ENCODE data around the gene NXPH3.
"Not testable (repeated sequence)": the region's sequence is repeated elsewhere in the genome, so short reads cannot be mapped to it uniquely, and the experiment has no call there.

The NXPH3 gene

DNA sequence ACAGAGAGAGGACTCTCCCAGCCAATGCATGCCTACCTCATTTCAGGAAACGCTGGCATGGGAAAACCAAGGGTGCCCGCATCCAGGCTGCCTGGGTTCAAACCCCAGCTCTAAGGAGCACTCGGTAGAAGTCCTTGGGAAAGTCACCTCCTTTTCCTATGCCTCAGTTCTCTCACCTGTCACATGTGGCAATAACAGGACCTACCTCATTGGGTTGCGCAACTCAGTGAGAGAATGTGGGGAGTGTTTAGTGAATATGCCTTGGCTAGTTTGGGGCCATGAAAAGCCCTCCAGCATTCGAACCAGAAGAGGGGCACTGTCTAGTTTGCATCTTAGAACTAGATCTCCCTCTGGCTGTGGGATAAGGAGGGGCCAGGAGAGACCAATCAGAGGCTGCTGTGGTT lies 9.0 kb upstream of the NXPH3 start:
- TF ChIP-seq, protein P1, sequence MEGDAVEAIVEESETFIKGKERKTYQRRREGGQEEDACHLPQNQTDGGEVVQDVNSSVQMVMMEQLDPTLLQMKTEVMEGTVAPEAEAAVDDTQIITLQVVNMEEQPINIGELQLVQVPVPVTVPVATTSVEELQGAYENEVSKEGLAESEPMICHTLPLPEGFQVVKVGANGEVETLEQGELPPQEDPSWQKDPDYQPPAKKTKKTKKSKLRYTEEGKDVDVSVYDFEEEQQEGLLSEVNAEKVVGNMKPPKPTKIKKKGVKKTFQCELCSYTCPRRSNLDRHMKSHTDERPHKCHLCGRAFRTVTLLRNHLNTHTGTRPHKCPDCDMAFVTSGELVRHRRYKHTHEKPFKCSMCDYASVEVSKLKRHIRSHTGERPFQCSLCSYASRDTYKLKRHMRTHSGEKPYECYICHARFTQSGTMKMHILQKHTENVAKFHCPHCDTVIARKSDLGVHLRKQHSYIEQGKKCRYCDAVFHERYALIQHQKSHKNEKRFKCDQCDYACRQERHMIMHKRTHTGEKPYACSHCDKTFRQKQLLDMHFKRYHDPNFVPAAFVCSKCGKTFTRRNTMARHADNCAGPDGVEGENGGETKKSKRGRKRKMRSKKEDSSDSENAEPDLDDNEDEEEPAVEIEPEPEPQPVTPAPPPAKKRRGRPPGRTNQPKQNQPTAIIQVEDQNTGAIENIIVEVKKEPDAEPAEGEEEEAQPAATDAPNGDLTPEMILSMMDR (IDR thresholded peaks at IDR 0.05; ENCODE audit: control insufficient read depth, insufficient read depth, low read depth, low read length, missing control alignments): no peak
- no peak for DNase-seq (ENCODE audit: low read depth)
- H3K4me3 ChIP-seq (ENCODE audit: control insufficient read depth, low read depth, low read length): no peak overlapping the region

DNA sequence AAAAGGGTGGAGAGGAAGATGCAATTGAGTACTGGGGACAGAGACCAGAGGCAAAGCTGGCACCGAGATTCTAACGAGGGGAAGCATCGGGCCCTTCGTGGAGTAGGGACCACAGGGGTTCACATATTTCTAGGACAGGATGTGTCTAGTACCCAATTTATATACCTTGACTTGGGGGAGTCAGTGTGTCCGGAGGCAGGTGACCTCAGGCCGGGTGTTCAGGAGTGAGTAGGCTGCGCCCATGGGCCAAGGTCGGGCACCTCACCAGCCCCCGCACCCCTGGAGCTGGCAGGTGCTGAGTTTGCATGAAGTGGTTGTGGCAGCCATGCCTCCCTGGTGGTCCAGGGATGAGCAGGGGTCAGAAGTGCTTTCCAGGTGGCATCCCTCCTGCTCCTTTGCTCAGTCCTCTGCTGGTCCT lies 8.6 kb upstream of the NXPH3 start:
- no peak overlapping the region for H3K4me3 ChIP-seq (ENCODE audit: control insufficient read depth, low read depth, low read length)
- TF ChIP-seq, protein P1 (IDR thresholded peaks at IDR 0.05; ENCODE audit: control insufficient read depth, insufficient read depth, low read depth, low read length, missing control alignments): no peak
- DNase-seq (ENCODE audit: low read depth): no peak

DNA sequence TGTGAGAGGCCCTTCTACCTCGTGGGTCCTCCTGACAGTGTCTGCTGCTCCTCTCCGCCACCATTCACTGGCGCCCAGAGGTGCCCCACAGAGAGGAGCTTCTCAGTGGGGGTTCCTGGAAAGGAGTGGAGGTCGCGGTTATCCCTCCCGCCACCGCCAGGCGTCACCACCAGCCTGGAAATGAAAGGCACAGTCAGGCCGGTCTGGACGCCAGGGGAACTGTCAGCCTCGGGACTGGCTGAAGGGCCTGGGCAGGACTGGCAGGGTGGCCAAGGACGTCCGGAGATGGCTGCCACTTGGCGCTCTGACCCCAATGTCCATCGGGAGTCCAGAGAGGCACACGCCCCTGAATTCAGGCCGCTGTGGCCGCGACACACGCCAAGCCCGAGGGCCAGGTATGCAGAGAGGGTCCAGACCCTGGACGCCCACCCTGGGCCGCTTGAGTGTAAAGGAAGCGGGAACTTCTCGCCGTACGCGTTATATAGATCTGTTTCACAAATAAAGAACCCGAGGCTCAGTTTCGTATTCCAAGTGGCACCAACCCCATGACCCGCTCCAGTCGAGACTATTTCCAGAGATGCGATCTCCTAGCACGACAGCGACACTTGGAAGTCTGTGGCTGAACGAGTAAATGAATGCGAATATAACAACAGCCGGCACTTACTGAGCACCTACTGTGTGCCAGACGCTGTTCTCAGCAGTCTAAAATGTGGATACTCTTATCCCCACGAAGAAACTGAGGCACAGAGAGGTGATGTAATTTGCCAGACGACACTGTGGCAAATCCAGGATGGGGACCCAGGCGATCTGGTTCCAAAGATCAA lies 7.6 kb upstream of the NXPH3 start:
- H3K4me3 ChIP-seq (ENCODE audit: control insufficient read depth, low read depth, low read length): peak overlapping the region; percentile 46
- TF ChIP-seq, protein P1 (IDR thresholded peaks at IDR 0.05; ENCODE audit: control insufficient read depth, insufficient read depth, low read depth, low read length, missing control alignments): peak; percentile 97
- DNase-seq (ENCODE audit: low read depth): no peak

DNA sequence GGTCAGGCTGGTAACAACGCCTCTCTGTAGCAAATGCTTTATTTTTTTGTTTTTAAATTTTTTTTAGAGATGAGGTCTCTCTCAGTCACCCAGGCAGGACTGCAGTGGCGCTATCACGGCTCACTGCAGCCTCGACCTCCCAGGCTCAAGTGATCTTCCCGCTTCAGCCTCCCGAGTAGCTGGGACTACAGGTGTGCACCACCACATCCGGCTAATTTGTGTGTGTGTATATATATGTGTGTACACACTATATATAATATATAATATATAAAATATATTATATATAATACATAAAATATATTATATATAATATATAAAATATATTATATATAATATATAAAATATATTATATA lies 7.0 kb upstream of the NXPH3 start:
- DNase-seq (ENCODE audit: low read depth); H3K4me3 ChIP-seq (ENCODE audit: control insufficient read depth, low read depth, low read length): not testable (repeated sequence)

DNA sequence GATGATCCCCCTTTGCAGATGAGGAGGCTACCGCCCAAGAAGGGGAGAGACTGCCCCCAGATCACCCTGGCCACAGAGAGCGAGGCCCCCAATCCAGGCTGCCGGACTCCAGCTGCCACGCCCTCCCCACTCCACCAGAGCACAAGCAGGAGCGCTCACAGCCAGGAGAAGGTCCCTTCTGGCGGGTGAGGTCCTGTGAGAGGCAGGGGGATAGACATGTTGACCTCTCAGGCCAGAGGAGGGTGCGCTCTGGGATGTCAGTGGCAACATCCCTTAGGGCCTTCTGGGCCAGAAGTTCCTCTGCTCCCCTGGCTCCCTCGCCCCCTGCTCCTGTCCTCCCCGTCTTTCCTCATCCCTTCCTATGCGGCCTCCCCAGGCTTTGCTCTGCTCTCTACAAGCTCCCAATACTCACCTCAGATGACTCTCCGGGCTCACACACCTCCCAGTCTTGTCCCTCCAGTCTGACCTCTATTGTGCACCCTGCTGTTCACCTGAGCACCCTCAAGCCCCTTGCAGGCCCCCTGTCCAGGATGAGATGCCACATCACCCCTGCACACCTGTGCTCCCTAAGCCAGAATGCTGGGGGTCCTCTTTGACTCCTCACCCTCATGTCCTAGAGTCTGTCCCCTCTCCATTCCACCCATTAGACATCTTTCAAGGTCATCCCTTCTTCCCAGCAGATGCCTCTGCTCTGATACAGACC lies 5.0 kb upstream of the NXPH3 start:
- TF ChIP-seq, protein P1 (IDR thresholded peaks at IDR 0.05; ENCODE audit: control insufficient read depth, insufficient read depth, low read depth, low read length, missing control alignments): no peak
- DNase-seq (ENCODE audit: low read depth): no peak
- H3K4me3 ChIP-seq (ENCODE audit: control insufficient read depth, low read depth, low read length): no peak overlapping the region

DNA sequence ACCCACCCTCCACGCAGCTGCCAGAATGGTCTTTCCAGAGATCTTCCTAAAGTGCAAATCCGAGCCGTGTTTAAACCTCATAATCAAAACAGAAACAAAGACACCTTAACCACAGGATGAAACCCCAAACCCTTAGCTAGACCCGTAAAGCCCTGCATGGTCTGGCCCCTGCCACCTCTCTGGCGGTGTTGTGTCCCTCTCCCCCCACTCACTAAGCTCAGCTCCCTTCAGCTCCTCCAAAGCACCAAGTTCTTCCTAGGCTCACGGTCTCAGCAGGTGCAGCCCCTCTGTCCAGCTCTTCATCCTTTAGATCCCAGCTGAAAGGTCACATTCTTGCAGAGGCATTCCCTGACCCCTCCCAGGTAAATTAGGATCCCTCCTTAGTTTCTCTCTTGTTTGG lies 4.4 kb upstream of the NXPH3 start:
- TF ChIP-seq, protein P1 (IDR thresholded peaks at IDR 0.05; ENCODE audit: control insufficient read depth, insufficient read depth, low read depth, low read length, missing control alignments): no peak
- DNase-seq (ENCODE audit: low read depth): no peak
- H3K4me3 ChIP-seq (ENCODE audit: control insufficient read depth, low read depth, low read length): no peak overlapping the region

DNA sequence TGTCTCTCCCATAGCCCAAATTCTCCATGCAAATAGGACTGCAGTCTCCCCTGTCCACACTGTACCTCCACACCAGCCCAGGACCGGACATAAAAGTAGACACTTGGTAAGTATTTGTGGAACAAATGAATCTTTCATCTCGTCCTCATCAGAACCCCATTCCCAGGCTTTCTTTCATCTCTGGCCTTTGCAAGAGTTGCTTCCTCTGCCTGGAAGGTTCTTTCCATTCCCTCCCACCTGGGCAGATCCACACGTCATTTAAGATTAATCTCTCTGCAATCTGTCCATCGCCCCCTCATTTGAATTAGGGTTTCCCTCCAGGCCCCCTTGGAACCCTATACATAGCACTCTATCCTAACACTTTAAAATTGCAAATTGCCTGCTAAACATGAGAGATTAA lies 3.9 kb upstream of the NXPH3 start:
- H3K4me3 ChIP-seq (ENCODE audit: control insufficient read depth, low read depth, low read length): no peak overlapping the region
- TF ChIP-seq, protein P1 (IDR thresholded peaks at IDR 0.05; ENCODE audit: control insufficient read depth, insufficient read depth, low read depth, low read length, missing control alignments): no peak
- DNase-seq (ENCODE audit: low read depth): no peak

All from AG09309 (cell line).